ENCODE results near the gene SLC12A5. TPM values are rescaled to one million over a fixed set of nuclear protein-coding genes. Genes with fewer than 3 reads are reported as not detected.
"Not testable (repeated sequence)": the region's sequence is repeated elsewhere in the genome, so short reads cannot be mapped to it uniquely, and the experiment has no call there.

SLC12A5 gene
- total RNA-seq, 1 donor from 2014 or later, result not detected

- Mint-ChIP-seq H3K27me3 (ENCODE audit: unreplicated experiment) (peaks cover 10% of the 10 kb centered on the region), H3K36me3 (ENCODE audit: unreplicated experiment) (no peaks in the 10 kb centered on the region), H3K9me3 (ENCODE audit: unreplicated experiment) (no peaks in the 10 kb centered on the region), H3K27ac (ENCODE audit: unreplicated experiment) (peak within 1 kb of the TSS; percentile 90), H3K4me3 (ENCODE audit: unreplicated experiment) (peak within 1 kb of the TSS; percentile 88), H3K4me1 (ENCODE audit: unreplicated experiment) (peaks cover 47% of the 10 kb centered on the region)
- peak; percentile 40 for TF ChIP-seq CTCF (IDR thresholded peaks at IDR 0.05)
- peak; percentile 98 for DNase-seq (ENCODE audit: extremely low spot score, unreplicated experiment)
Measured at GRCh38 chr20:46089417-46090388, 60.7 kb downstream of the SLC12A5 start, which contains the start of gene NCOA5. TSS of gene NCOA5 (minus strand) at chr20:46089962. CDS start at chr20:46079424, 10,538 bp downstream.

- not testable (repeated sequence) for H3K9me3 Mint-ChIP-seq (ENCODE audit: unreplicated experiment); H3K36me3 Mint-ChIP-seq (ENCODE audit: unreplicated experiment); H3K27ac Mint-ChIP-seq (ENCODE audit: unreplicated experiment); H3K4me3 Mint-ChIP-seq (ENCODE audit: unreplicated experiment); DNase-seq (ENCODE audit: extremely low spot score, unreplicated experiment)
- Mint-ChIP-seq H3K27me3 (ENCODE audit: unreplicated experiment) (peaks cover 22% of the 10 kb centered on the region), H3K4me1 (ENCODE audit: unreplicated experiment) (peaks cover 28% of the 10 kb centered on the region)
Measured at GRCh38 chr20:46091622-46092535, 62.9 kb downstream of the SLC12A5 start.

GRCh38 chr20:46093531-46093930 lies 64.5 kb downstream of the SLC12A5 start:
- DNase-seq (ENCODE audit: extremely low spot score, unreplicated experiment), result no peak
- Mint-ChIP-seq H3K9me3 (ENCODE audit: unreplicated experiment) (no peaks in the 10 kb centered on the region), H3K36me3 (ENCODE audit: unreplicated experiment) (no peaks in the 10 kb centered on the region)

GRCh38 chr20:46099491-46100287 lies 70.7 kb downstream of the SLC12A5 start:
- no peak overlapping the region for H3K27ac Mint-ChIP-seq (ENCODE audit: unreplicated experiment)
- H3K4me3 Mint-ChIP-seq (ENCODE audit: unreplicated experiment), result no peak overlapping the region
- no peak for DNase-seq (ENCODE audit: extremely low spot score, unreplicated experiment)
- H3K9me3 Mint-ChIP-seq (ENCODE audit: unreplicated experiment), result no peaks in the 10 kb centered on the region
- no peak for TF ChIP-seq CTCF (IDR thresholded peaks at IDR 0.05)
- no peaks in the 10 kb centered on the region for H3K4me1 Mint-ChIP-seq (ENCODE audit: unreplicated experiment)
- peaks cover 47% of the 10 kb centered on the region for H3K27me3 Mint-ChIP-seq (ENCODE audit: unreplicated experiment)
- no peaks in the 10 kb centered on the region for H3K36me3 Mint-ChIP-seq (ENCODE audit: unreplicated experiment)

More at GRCh38 chr20:46093531-46093930, 64.5 kb downstream of the SLC12A5 start:
- TF ChIP-seq CTCF (IDR thresholded peaks at IDR 0.05), result no peak
- H3K4me3 Mint-ChIP-seq (ENCODE audit: unreplicated experiment), result no peak overlapping the region
- peaks cover 13% of the 10 kb centered on the region for H3K4me1 Mint-ChIP-seq (ENCODE audit: unreplicated experiment)
- H3K27me3 Mint-ChIP-seq (ENCODE audit: unreplicated experiment), result peaks cover 33% of the 10 kb centered on the region
- no peak overlapping the region for H3K27ac Mint-ChIP-seq (ENCODE audit: unreplicated experiment)

GRCh38 chr20:46100444-46100843 lies 71.4 kb downstream of the SLC12A5 start:
- peaks cover 46% of the 10 kb centered on the region for H3K27me3 Mint-ChIP-seq (ENCODE audit: unreplicated experiment)
- DNase-seq (ENCODE audit: extremely low spot score, unreplicated experiment); H3K4me1 Mint-ChIP-seq (ENCODE audit: unreplicated experiment); H3K9me3 Mint-ChIP-seq (ENCODE audit: unreplicated experiment); H3K27ac Mint-ChIP-seq (ENCODE audit: unreplicated experiment); H3K36me3 Mint-ChIP-seq (ENCODE audit: unreplicated experiment); H3K4me3 Mint-ChIP-seq (ENCODE audit: unreplicated experiment): not testable (repeated sequence)

Data from osteocyte (in vitro differentiated cells).